ENCODE results near the gene PNLIPRP3. TPM values are rescaled to one million over a fixed set of nuclear protein-coding genes. Genes with fewer than 3 reads are reported as not detected.

PNLIPRP3 gene
- total RNA-seq, 1 experiment from 2014 or later: not detected

GRCh38 chr10:116402858-116403257 lies 24.8 kb upstream of the PNLIPRP3 start:
- H4K91ac ChIP-seq (ENCODE audit: insufficient read length, low read depth, low read length): no peak overlapping the region
- no peak overlapping the region for H2AFZ ChIP-seq (ENCODE audit: low read length)
- no peak overlapping the region for H2BK120ac ChIP-seq (ENCODE audit: low read depth, low read length, poor library complexity, severe bottlenecking)
- no peak overlapping the region for H3K9ac ChIP-seq (ENCODE audit: extremely low read depth, insufficient read length, low read length)
- no peak overlapping the region for H2BK15ac ChIP-seq (ENCODE audit: low read depth, low read length)
- no peaks in the 10 kb centered on the region for H3K79me1 ChIP-seq (ENCODE audit: insufficient read depth, low read depth, low read length, poor library complexity, severe bottlenecking)
- H3K4ac ChIP-seq (ENCODE audit: low read depth, low read length): no peak overlapping the region
- no peaks in the 10 kb centered on the region for H3K23me2 ChIP-seq (ENCODE audit: insufficient read length, low read depth, low read length, poor library complexity, severe bottlenecking)
- H2BK5ac ChIP-seq (ENCODE audit: insufficient read length, low read length): no peak overlapping the region
- no peaks in the 10 kb centered on the region for H3K79me2 ChIP-seq (ENCODE audit: insufficient read depth, low read length)
- no peak overlapping the region for H3K4me2 ChIP-seq (ENCODE audit: insufficient read depth, insufficient read length, low read length)
- H3K9me3 Mint-ChIP-seq: no peaks in the 10 kb centered on the region; a peak in 1 of 5 replicates
- H3K23ac ChIP-seq (ENCODE audit: insufficient read length, low read depth, low read length): no peak overlapping the region
- no peak overlapping the region for H3K27ac Mint-ChIP-seq
- H3K36me3 Mint-ChIP-seq (ENCODE audit: insufficient read depth in 1 of 3, low read depth in 3 of 3): no peaks in the 10 kb centered on the region
- no peak overlapping the region for H3K4me3 Mint-ChIP-seq
- H3K14ac ChIP-seq (ENCODE audit: insufficient read depth, low read length): no peak overlapping the region
- H2BK12ac ChIP-seq (ENCODE audit: insufficient read length, low read depth, low read length): no peak overlapping the region
- H3K4me1 ChIP-seq (ENCODE audit: insufficient read depth, low read length): peaks cover 7% of the 10 kb centered on the region; the same call in 1 of the 2 replicates
- no peak for TF ChIP-seq CTCF (conservative IDR thresholded peaks at IDR 0.05)
- no peak overlapping the region for H4K8ac ChIP-seq (replicated peaks; ENCODE audit: insufficient read length, low read depth, low read length)
- no peaks in the 10 kb centered on the region for H3K27me3 ChIP-seq (ENCODE audit: insufficient read depth, low read length)
- H3K4me1 Mint-ChIP-seq: peaks cover 6 to 7% of the 10 kb centered on the region in 2 experiments
- no peak for DNase-seq
- no peak overlapping the region for H3K56ac ChIP-seq (ENCODE audit: insufficient read length, low read depth, low read length)
- H2BK20ac ChIP-seq (ENCODE audit: low read depth, low read length, poor library complexity, severe bottlenecking): no peak overlapping the region
- no peak overlapping the region for H4K5ac ChIP-seq (ENCODE audit: insufficient read length, low read depth, low read length)
- no peaks in the 10 kb centered on the region for H3K9me3 ChIP-seq (ENCODE audit: control insufficient read depth, low read depth, low read length)
- no peak overlapping the region for H3K18ac ChIP-seq (ENCODE audit: insufficient read length, low read depth, low read length)
- no peak overlapping the region for H3T11ph ChIP-seq (ENCODE audit: low read length)
- H3K27me3 Mint-ChIP-seq (ENCODE audit: low read depth): no peaks in the 10 kb centered on the region
- WGBS (ENCODE audit: extremely low coverage, insufficient read length, low lambda C conversion rate): no CpG with 5 or more reads among the region's 3 CpGs
- H3K27ac ChIP-seq (ENCODE audit: insufficient read length, low read depth, low read length): no peak overlapping the region
- H4K20me1 ChIP-seq (ENCODE audit: control insufficient read depth, insufficient read depth, insufficient read length): no peaks in the 10 kb centered on the region
- no peak overlapping the region for H2AK5ac ChIP-seq (ENCODE audit: insufficient read length, low read length)
